GM12878 (cell line): ENCODE results near the gene RABL2B. TPM values are rescaled to one million over a fixed set of nuclear protein-coding genes. Genes with fewer than 3 reads are reported as not detected.
"Not testable (repeated sequence)": the region's sequence is repeated elsewhere in the genome, so short reads cannot be mapped to it uniquely, and the experiment has no call there.

ENCODE experiments used
- ATAC-seq: fragments of 200-7000 bp; cut with Tn5 transposase; 3 replicates; pipeline ENCODE4 v1.9.1; 2020; ENCODE audit warnings: mild to moderate bottlenecking, moderate library complexity
- BruUV-seq: library from RNA; stranded (reverse); fragments of 400-500 nt; replicated peaks from 2 replicates; lab custom pipeline; 2021; lab: Mats Ljungman, UMichigan
- CTCF ChIA-PET: fragments of 300-600 bp; sonication (Branson Sonifier 250); formaldehyde crosslinking; extraction: SDS; loops from one replicate; lab custom pipeline; 2021; ENCODE audit warnings: inconsistent platforms; lab: Yijun Ruan, JAX
- POLR2A ChIA-PET: fragments of 350-600 bp; formaldehyde crosslinking; extraction: SDS; loops from one replicate; lab custom pipeline; 2021; ENCODE audit warnings: inconsistent platforms; lab: Charles Lee
- RAD21 ChIA-PET: fragments of 300-600 bp; sonication (Branson Sonifier 250); formaldehyde crosslinking; loops from one replicate; lab custom pipeline; 2023; ENCODE audit warnings: antibody characterized with exemption; ENCODE audit not compliant: unreplicated experiment; lab: Charles Lee
- SMC1A ChIA-PET: fragments of 300-600 bp; sonication (Branson Sonifier 250); formaldehyde crosslinking; loops from one replicate; lab custom pipeline; 2023; ENCODE audit not compliant: unreplicated experiment, uncharacterized antibody; lab: Charles Lee
- DNase-seq: peaks from one replicate; pipeline ENCODE4 v3.0.0-alpha.2; 2011; ENCODE audit warnings: low read depth, low spot score
- FAIRE-seq: peaks from 3 replicates; lab custom pipeline; 2011; peaks lifted over from hg19 to GRCh38; lab: Jason Lieb, UNC
- H2AFZ ChIP-seq: 2 replicates; pipeline ENCODE4 v1.6.0; 2011; ENCODE audit warnings: low read depth, low read length, control low read depth; ENCODE audit not compliant: control insufficient read depth
- H3K27ac ChIP-seq: 2 replicates; pipeline ENCODE4 v1.5.1; 2011; ENCODE audit warnings: control low read depth; ENCODE audit not compliant: control insufficient read depth, insufficient read depth
- H3K27me3 ChIP-seq, 2 experiments: replicated peaks in 1 of 2; 2 replicates each; pipeline versions ENCODE4 v1.6.0 to v1.6.1; 2011; ENCODE audit warnings: low read length in 1 of 2; ENCODE audit not compliant: control insufficient read depth in 2 of 2, insufficient read depth in 2 of 2
- H3K36me3 ChIP-seq, 2 experiments: 2 replicates each; pipeline ENCODE4 v1.5.1; 2011; ENCODE audit warnings: low read length in 1 of 2; ENCODE audit not compliant: control insufficient read depth in 2 of 2, insufficient read depth in 2 of 2
- H3K4me1 ChIP-seq: 2 replicates; pipeline ENCODE4 v1.6.1; 2011; ENCODE audit warnings: mild to moderate bottlenecking, low read length, moderate library complexity, mixed read lengths; ENCODE audit not compliant: control insufficient read depth, insufficient read depth
- H3K4me2 ChIP-seq: 2 replicates; pipeline ENCODE4 v1.6.0; 2011; ENCODE audit warnings: control low read depth; ENCODE audit not compliant: control insufficient read depth, insufficient read depth
- H3K4me3 ChIP-seq: fragments of 200-600 bp; sonication (generic); 2 replicates; pipeline ENCODE4 v1.5.1; 2016
- H3K79me2 ChIP-seq: 2 replicates; pipeline ENCODE4 v1.6.0; 2011; ENCODE audit warnings: low read length; ENCODE audit not compliant: control insufficient read depth, insufficient read depth
- H3K9ac ChIP-seq: 2 replicates; pipeline ENCODE4 v1.8.0; 2011; ENCODE audit warnings: low read length, control low read depth, mixed read lengths; ENCODE audit not compliant: control insufficient read depth, insufficient read depth
- H3K9me3 ChIP-seq: replicated peaks from 3 replicates; pipeline ENCODE4 v1.5.1; 2011; ENCODE audit warnings: mild to moderate bottlenecking, low read length; ENCODE audit not compliant: control insufficient read depth, insufficient read depth
- H4K20me1 ChIP-seq: 2 replicates; pipeline ENCODE4 v1.6.0; 2011; ENCODE audit not compliant: control insufficient read depth, insufficient read depth
- SPI1 ChIP-seq: IDR thresholded peaks from 2 replicates; pipeline ENCODE4 v1.6.1; 2011; ENCODE audit warnings: low read depth, mild to moderate bottlenecking, low read length, moderate library complexity, borderline replicate concordance; ENCODE audit not compliant: insufficient read depth
- WGBS: methylation state at CpG from one replicate; pipeline ENCODE4 v1.1.6; 2016; ENCODE audit warnings: low lambda C conversion rate; ENCODE audit not compliant: insufficient replicate concordance, insufficient coverage; ENCODE audit errors: missing lambda C conversion rate; 5-methylcytosine and 5-hydroxymethylcytosine counted together
- in situ Hi-C: fragments of 300-500 bp; cut with MboI; formaldehyde crosslinking; loops from 9 replicates; pipeline ENCODE4 v1.14.3; 2018; ENCODE audit warnings: mixed read lengths
- intact Hi-C: fragments of 100-400 bp; cut with micrococcal nuclease; formaldehyde crosslinking; loops from one replicate; pipeline ENCODE4 v1.14.2; 2022; ENCODE audit not compliant: unreplicated experiment
- polyA plus RNA-seq, 11 experiments: library from polyadenylated mRNA; depleted of rRNA in 4 of 11; unstranded in 6 of 11; stranded (reverse) in 5 of 11; fragments of >200 nt; fragmentation: Nextera tagmentation in 4 of 11; fragmentation: Illumina TruSeq in 1 of 11; extraction: Ambion mirVana in 4 of 11; extraction: Trizol in 1 of 11; gene quantifications; 1 replicate in 1 of 11; 2 replicates in 10 of 11; pipeline versions ENCODE4 v1.2.1 to v1.2.3, GENCODE V29; 2011 to 2016; ENCODE audit warnings: inconsistent platforms in 2 of 11, missing spikeins in 2 of 11, low read depth in 1 of 11
- total RNA-seq, 4 experiments: library from RNA; depleted of rRNA in 3 of 4; stranded (reverse); fragments of >200 nt in 3 of 4; fragmentation: Illumina TruSeq in 1 of 4; extraction: Trizol in 1 of 4; gene quantifications; 2 replicates each; pipeline versions ENCODE4 v1.2.1 to v1.2.3, GENCODE V29; 2013 to 2021

The RABL2B gene
- total and polyA plus RNA-seq, 10 of the 15 experiments (the other 5 are each of a cell fraction or from before 2014, with no cell fraction given): 3.1 to 27.4 (median 14.4) TPM

GRCh38 chr22:50786936-50787335 lies 3.5 kb upstream of the RABL2B start:
- ATAC-seq, DNase-seq, intact Hi-C loops: not testable (repeated sequence)

GRCh38 chr22:50785289-50785688 lies 1.9 kb upstream of the RABL2B start:
- FAIRE-seq, H3K4me1 ChIP-seq, H3K4me2 ChIP-seq, in situ Hi-C loops, H2AFZ ChIP-seq, POLR2A ChIA-PET, H4K20me1 ChIP-seq, H3K27me3 ChIP-seq, DNase-seq, H3K79me2 ChIP-seq, SMC1A ChIA-PET, H3K27ac ChIP-seq, intact Hi-C loops, RAD21 ChIA-PET, H3K9me3 ChIP-seq, H3K4me3 ChIP-seq, H3K9ac ChIP-seq, BruUV-seq, H3K36me3 ChIP-seq, CTCF ChIA-PET: not testable (repeated sequence)
- ATAC-seq: peak; percentile 23; the same call in 1 of the 3 replicates
- peak; percentile 19; the same call in 1 of the 2 replicates for TF ChIP-seq SPI1
- 78% methylated on average over 5 of the region's 5 CpGs for WGBS

More at GRCh38 chr22:50786936-50787335, 3.5 kb upstream of the RABL2B start:
- H3K27ac ChIP-seq, H3K9me3 ChIP-seq, H2AFZ ChIP-seq, H3K4me2 ChIP-seq, H3K9ac ChIP-seq, H3K4me3 ChIP-seq, CTCF ChIA-PET, POLR2A ChIA-PET, FAIRE-seq, H4K20me1 ChIP-seq, SMC1A ChIA-PET, RAD21 ChIA-PET, H3K79me2 ChIP-seq, H3K27me3 ChIP-seq, H3K4me1 ChIP-seq, H3K36me3 ChIP-seq, in situ Hi-C loops: not testable (repeated sequence)
- TSS peak; percentile 34 for BruUV-seq
- WGBS: 0% methylated on average over 3 of the region's 5 CpGs

GRCh38 chr22:50783880-50784276 lies 442 bp upstream of the RABL2B start:
- in situ Hi-C loops, H3K79me2 ChIP-seq, H3K4me1 ChIP-seq, H3K27ac ChIP-seq, H3K9me3 ChIP-seq, RAD21 ChIA-PET, SMC1A ChIA-PET, H3K9ac ChIP-seq, POLR2A ChIA-PET, H3K36me3 ChIP-seq, H4K20me1 ChIP-seq, H3K27me3 ChIP-seq, intact Hi-C loops, CTCF ChIA-PET, DNase-seq: not testable (repeated sequence)
- ATAC-seq: peak; percentile 56
- WGBS: 2% methylated on average over 6 of the region's 16 CpGs
- peak overlapping the region; percentile 60; the same call in 1 of the 2 replicates for H3K4me3 ChIP-seq
- peak overlapping the region; percentile 39 for H2AFZ ChIP-seq
- peak; percentile 47 for FAIRE-seq
- peak overlapping the region; percentile 48; the same call in 1 of the 2 replicates for H3K4me2 ChIP-seq
- TSS peak; percentile 94 for BruUV-seq

GRCh38 chr22:50782253-50782652 lies 1.2 kb downstream of the RABL2B start:
- BruUV-seq, CTCF ChIA-PET, H2AFZ ChIP-seq, H3K36me3 ChIP-seq, H3K4me1 ChIP-seq, SMC1A ChIA-PET, H3K9me3 ChIP-seq, POLR2A ChIA-PET, DNase-seq, RAD21 ChIA-PET, H3K79me2 ChIP-seq, ATAC-seq, intact Hi-C loops, H3K9ac ChIP-seq, in situ Hi-C loops, H3K27me3 ChIP-seq, H3K4me3 ChIP-seq, FAIRE-seq, H3K27ac ChIP-seq, H4K20me1 ChIP-seq: not testable (repeated sequence)
- WGBS: 73% methylated on average over 2 of the region's 3 CpGs
- H3K4me2 ChIP-seq: 0 out of 2 replicates have a peak overlapping the region, but pooled peaks have one; percentile 25
